ENCODE measurements around the gene GRPEL1.

GRCh38 chr4:7075962-7076695 lies 8.3 kb upstream of the GRPEL1 start:
- TF ChIP-seq POLR2AphosphoS5 (IDR thresholded peaks at IDR 0.05; ENCODE audit: low read depth, low read length): no peak
- no peak for TF ChIP-seq TAF1 (IDR thresholded peaks at IDR 0.05; ENCODE audit: borderline replicate concordance, insufficient read depth, low read length)
- TF ChIP-seq SIN3A (IDR thresholded peaks at IDR 0.05; ENCODE audit: borderline replicate concordance, insufficient read depth, low read length): no peak
- TF ChIP-seq REST (IDR thresholded peaks at IDR 0.05; ENCODE audit: insufficient read depth in 1 of 2, low read depth in 2 of 2, low read length in 2 of 2): no peak
- no peak for TF ChIP-seq FOXP2 (optimal IDR thresholded peaks at IDR 0.05; ENCODE audit: borderline replicate concordance, extremely low read depth, extremely low read length, insufficient read depth)
